Adrenal gland (tissue), 12 donors: ENCODE measurements around the gene SLC7A5. TPM values are rescaled to one million over a fixed set of nuclear protein-coding genes. Genes with fewer than 3 reads are reported as not detected.
"Not testable (repeated sequence)": the region's sequence is repeated elsewhere in the genome, so short reads cannot be mapped to it uniquely, and the experiment has no call there.

ENCODE experiments used
- DNase-seq, 7 donors: peaks; one replicate each; pipeline ENCODE4 v3.0.0-alpha.2; 2019 to 2020
- H3K27ac ChIP-seq, 5 donors: fragments of 200-600 bp; sonication (generic) in 4 of 5; 1 replicate in 3 of 5; 2 replicates in 2 of 5; pipeline versions ENCODE4 v1.5.1 to v1.8.0; 2016 to 2020; ENCODE audit warnings: mild to moderate bottlenecking in 1 of 5
- H3K27me3 ChIP-seq: fragments of 200-600 bp; 2 replicates; pipeline ENCODE4 v1.8.0; 2021
- H3K36me3 ChIP-seq, 2 donors: fragments of 200-600 bp; replicated peaks in 1 of 2; 1 replicate in 1 of 2; 2 replicates in 1 of 2; pipeline versions ENCODE4 v1.5.1 to v1.8.0; 2018 to 2022
- H3K4me1 ChIP-seq, 2 donors: fragments of 200-600 bp; replicated peaks in 1 of 2; 1 replicate in 1 of 2; 2 replicates in 1 of 2; pipeline versions ENCODE4 v1.5.1 to v1.8.0; 2018 to 2021
- H3K4me3 ChIP-seq, 4 donors: fragments of 200-600 bp; sonication (generic) in 3 of 4; one replicate each; pipeline ENCODE4 v1.5.1; 2016 to 2018
- H3K9me3 ChIP-seq, 3 donors: fragments of 200-600 bp; sonication (generic) in 1 of 3; replicated peaks in 1 of 3; 1 replicate in 2 of 3; 2 replicates in 1 of 3; pipeline versions ENCODE4 v1.5.1 to v1.8.0; 2016 to 2021
- CTCF ChIP-seq, 6 experiments: fragments of 450-650 bp in 4 of 6; fragments of 200-600 bp in 2 of 6; sonication (generic) in 1 of 6; IDR thresholded peaks; 1 replicate in 5 of 6; 2 replicates in 1 of 6; pipeline versions ENCODE4 v1.5.1 to v1.8.0; 2016 to 2021; ENCODE audit warnings: antibody characterized with exemption in 6 of 6, mild to moderate bottlenecking in 2 of 6, moderate library complexity in 1 of 6
- POLR2A ChIP-seq, 2 donors: fragments of 450-650 bp; IDR thresholded peaks; one replicate each; pipeline ENCODE4 v1.6.1; 2017; ENCODE audit warnings: antibody characterized with exemption in 2 of 2, mild to moderate bottlenecking in 2 of 2, moderate library complexity in 1 of 2
- WGBS, 4 donors: extraction: QIAGEN DNeasy Blood & Tissue Kit in 2 of 4; methylation state at CpG; one replicate each; pipeline versions ENCODE4 v1.1.5 to v1.1.7; 2013 to 2017; 5-methylcytosine and 5-hydroxymethylcytosine counted together
- intact Hi-C, 2 donors: fragments of 100-400 bp; cut with DNase I; formaldehyde crosslinking; loops; one replicate each; pipeline versions ENCODE4 v1.14.1 to v1.15.0; 2022 to 2023
- polyA plus RNA-seq, 3 donors: library from polyadenylated mRNA; stranded (reverse); fragments of 200-250 nt in 2 of 3; fragments of 350-450 nt in 1 of 3; fragmentation: Illumina TruSeq in 1 of 3; extraction: RNeasy Lipid Tissue Mini Kit (QIAGEN cat#74804) in 1 of 3; gene quantifications; one replicate each; pipeline ENCODE4 v1.2.3, GENCODE V29; 2013 to 2014
- total RNA-seq, 9 donors: library from RNA; depleted of rRNA in 4 of 9; stranded (reverse); fragments of >200 nt in 4 of 9; fragments of 120-200 nt in 1 of 9; fragmentation: NEBNext Ultra II Directional in 1 of 9; extraction: Animal tissue kit (Norgen Biotek cat#: 25700) in 1 of 9; gene quantifications; one replicate each; pipeline versions ENCODE4 v1.1.0 to v1.2.4, GENCODE V29; 2013 to 2023
- donor health status: healthy with polysubstance abuse.
- donor health status: Bipolar disorder and iron deficiency.
- donor health status: DM: yes; HTN: yes; CAD: no.
- donor health status: DM: no; HTN: no; CAD: no.
- donor health status: DM: no; HTN: no; CAD: no.
- donor health status: DM: yes; HTN: yes; CAD: no.

The SLC7A5 gene
- total and polyA plus RNA-seq, 12 donors, result 0.69 to 9.1 (median 2.4) TPM

- no peak overlapping the region for H3K27ac ChIP-seq
- H3K36me3 ChIP-seq, result no peaks in the 10 kb centered on the region
- WGBS, 4 donors, result 82 to 93% (median 87%) methylated on average over 12 to 15 of the region's 15 CpGs
- intact Hi-C loops, result no loop called here
- no peak for DNase-seq
- no peak overlapping the region for H3K4me3 ChIP-seq
- no peaks in the 10 kb centered on the region for H3K27me3 ChIP-seq
- no peaks in the 10 kb centered on the region for H3K9me3 ChIP-seq
- TF ChIP-seq CTCF (IDR thresholded peaks at IDR 0.05), result no peak
- H3K4me1 ChIP-seq, result no peaks in the 10 kb centered on the region
Measured at GRCh38 chr16:87864331-87864989, 4.8 kb downstream of the SLC7A5 start.

GRCh38 chr16:87863327-87863635 lies 6.0 kb downstream of the SLC7A5 start:
- H3K27me3 ChIP-seq, H3K9me3 ChIP-seq, DNase-seq, H3K36me3 ChIP-seq, H3K4me1 ChIP-seq, H3K27ac ChIP-seq, intact Hi-C loops, H3K4me3 ChIP-seq: not testable (repeated sequence)
- WGBS, 4 donors, result 88 to 98% (median 96%) methylated on average over 9 of the region's 9 CpGs

- H3K36me3 ChIP-seq, H3K27ac ChIP-seq, intact Hi-C loops, H3K4me1 ChIP-seq, H3K4me3 ChIP-seq, DNase-seq, H3K27me3 ChIP-seq, H3K9me3 ChIP-seq: not testable (repeated sequence)
- WGBS, 4 donors, result 93 to 99% (median 95%) methylated on average over 21 to 26 of the region's 26 CpGs
Measured at GRCh38 chr16:87862597-87863326, 6.5 kb downstream of the SLC7A5 start.

- WGBS, 4 donors, result 69 to 93% (median 78%) methylated on average over 5 to 18 of the region's 18 CpGs
- H3K36me3 ChIP-seq, H3K27ac ChIP-seq, H3K9me3 ChIP-seq, H3K4me1 ChIP-seq, H3K27me3 ChIP-seq, H3K4me3 ChIP-seq, intact Hi-C loops, DNase-seq: not testable (repeated sequence)
Measured at GRCh38 chr16:87861300-87862099, 7.8 kb downstream of the SLC7A5 start.

- H3K36me3 ChIP-seq, result no peaks in the 10 kb centered on the region
- H3K27me3 ChIP-seq, result no peaks in the 10 kb centered on the region
- 22 to 69% (median 56%) methylated on average over 11 to 26 of the region's 26 CpGs for WGBS, 4 donors
- intact Hi-C loops, result no loop called here
- H3K4me3 ChIP-seq, result no peak overlapping the region
- H3K4me1 ChIP-seq, result no peaks in the 10 kb centered on the region
- H3K27ac ChIP-seq, result peak overlapping the region in 1 of 5 donors; percentile 34
- peak; percentile 59 to 82 (median 72) for DNase-seq
- TF ChIP-seq CTCF (IDR thresholded peaks at IDR 0.05), result no peak
- no peak for TF ChIP-seq POLR2A (IDR thresholded peaks at IDR 0.05)
- no peaks in the 10 kb centered on the region for H3K9me3 ChIP-seq
Measured at GRCh38 chr16:87860553-87861299, 8.6 kb downstream of the SLC7A5 start.

GRCh38 chr16:87858151-87858993 lies 10.9 kb downstream of the SLC7A5 start:
- DNase-seq, H3K27me3 ChIP-seq, intact Hi-C loops, H3K9me3 ChIP-seq, H3K27ac ChIP-seq, H3K36me3 ChIP-seq, H3K4me3 ChIP-seq: not testable (repeated sequence)
- H3K4me1 ChIP-seq, result peaks cover 6 to 12% of the 10 kb centered on the region in 2 donors
- 84 to 93% (median 88%) methylated on average over 19 to 27 of the region's 27 CpGs for WGBS, 4 donors
